ENCODE data around the gene ANKRD1.
"Not testable (repeated sequence)": the region's sequence is repeated elsewhere in the genome, so short reads cannot be mapped to it uniquely, and the experiment has no call there.

The ANKRD1 gene

GRCh38 chr10:90912174-90912573 is 8.7 kb downstream of the ANKRD1 start:
- DNase-seq (ENCODE audit: low spot score) = no peak

GRCh38 chr10:90911133-90912051 is 9.5 kb downstream of the ANKRD1 start:
- peak; percentile 79 for DNase-seq (ENCODE audit: low spot score)

DNA sequence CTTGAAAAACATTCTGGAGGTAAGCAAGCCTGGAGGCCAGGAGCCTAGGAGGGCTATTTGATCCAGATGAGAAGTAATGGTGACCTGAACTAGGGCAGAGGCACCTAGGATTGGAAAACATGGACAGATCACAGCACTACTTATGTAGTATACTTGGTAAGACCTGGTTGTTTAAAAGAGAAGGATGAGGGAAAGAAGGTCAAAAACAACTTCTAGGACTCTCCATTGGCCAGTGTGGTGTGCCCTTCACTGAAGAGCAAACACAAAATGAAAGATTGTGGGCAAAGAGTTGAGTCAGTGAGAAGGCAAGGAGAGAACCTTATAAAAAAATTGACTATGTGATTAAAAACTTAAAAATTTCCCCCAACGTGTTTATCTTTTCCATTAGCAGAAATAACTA is 14.3 kb downstream of the ANKRD1 start:
- DNase-seq (ENCODE audit: low spot score) = no peak

- DNase-seq (ENCODE audit: low spot score) = no peak
These were observed 15.0 kb downstream of the ANKRD1 start for GRCh38 chr10:90905925-90906324.

GRCh38 chr10:90896916-90897315 is 24.0 kb downstream of the ANKRD1 start:
- not testable (repeated sequence) for DNase-seq (ENCODE audit: low spot score)

DNA sequence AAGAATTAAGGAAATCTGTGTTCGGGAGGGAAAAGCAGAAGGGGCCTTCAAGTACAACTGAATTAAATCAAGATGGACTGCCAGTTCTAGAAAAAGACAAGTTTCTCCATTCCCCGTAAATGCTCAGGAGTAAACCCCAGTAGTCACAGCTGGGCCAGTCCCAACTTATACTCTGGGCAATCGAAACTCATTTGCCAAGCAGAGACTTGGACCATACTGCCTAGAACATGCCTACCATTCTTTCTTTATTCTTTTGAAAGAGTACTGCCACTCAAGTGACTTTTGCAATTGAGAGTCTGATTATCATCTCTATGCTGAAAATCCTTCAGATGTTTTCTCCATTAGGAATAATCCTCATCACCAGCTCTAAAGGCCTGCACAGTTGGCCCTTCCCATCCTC is 27.7 kb downstream of the ANKRD1 start:
- no peak for DNase-seq (ENCODE audit: low spot score)

DNA sequence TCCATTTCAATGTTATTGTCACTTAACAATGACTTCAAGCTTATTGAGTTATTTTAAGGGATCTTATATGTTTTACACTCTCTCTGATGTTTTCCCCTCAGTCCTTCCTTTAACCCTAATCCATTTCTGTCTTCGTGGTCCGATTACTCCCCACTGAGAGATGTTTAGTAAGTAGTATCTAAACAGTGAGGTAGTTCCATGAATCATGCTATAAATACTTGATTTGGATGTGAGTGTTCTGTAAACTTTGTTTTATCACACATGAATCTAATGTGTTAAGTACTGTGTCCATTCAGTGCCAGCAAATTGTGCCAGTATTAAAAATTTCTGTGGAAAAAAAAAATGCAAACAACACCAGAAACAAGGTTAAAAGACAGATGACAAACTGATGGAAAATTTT is 30.5 kb downstream of the ANKRD1 start:
- no peak for DNase-seq (ENCODE audit: low spot score)

DNA sequence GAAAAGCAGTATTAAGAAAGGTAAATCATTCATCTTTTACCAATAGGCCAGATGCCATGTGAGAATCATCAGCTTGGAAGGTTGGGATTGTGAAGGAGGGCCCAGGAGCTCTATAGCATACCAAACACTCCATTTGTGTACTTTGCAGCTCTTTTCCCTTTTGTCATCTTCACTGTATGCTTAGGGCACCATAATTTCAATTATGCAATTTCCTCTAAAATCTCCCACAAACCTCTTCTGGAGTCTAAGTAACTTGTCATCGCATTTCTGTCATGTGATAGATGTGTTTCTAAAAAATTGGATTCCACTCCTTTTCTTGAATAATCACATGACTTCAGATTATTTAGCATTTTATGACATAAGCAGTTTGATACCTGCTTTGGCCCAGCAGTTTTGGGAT is 31.3 kb downstream of the ANKRD1 start:
- no peak for DNase-seq (ENCODE audit: low spot score)

GRCh38 chr10:90888387-90888786 is 32.5 kb downstream of the ANKRD1 start:
- DNase-seq (ENCODE audit: low spot score) = no peak

DNA sequence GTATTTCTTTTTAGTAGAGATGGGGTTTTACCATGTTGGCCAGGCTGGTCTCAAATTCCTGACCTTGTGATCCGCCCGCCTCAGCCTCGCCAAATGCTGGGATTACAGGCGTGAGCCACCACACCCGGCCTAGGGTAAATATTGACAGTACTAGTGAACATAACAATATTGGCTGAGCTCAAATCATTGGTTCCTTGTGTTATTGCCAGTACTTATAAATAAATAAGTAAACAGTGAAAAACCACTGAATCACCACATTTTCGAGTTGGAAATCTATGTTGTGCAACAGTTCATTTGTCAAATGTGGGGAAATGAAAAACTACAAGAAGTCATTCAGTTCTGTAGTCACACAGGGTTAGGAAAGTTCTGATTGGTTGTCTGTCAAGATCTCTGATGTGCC is 33.3 kb downstream of the ANKRD1 start:
- no peak for DNase-seq (ENCODE audit: low spot score)

- no peak for DNase-seq (ENCODE audit: low spot score)
These were observed 35.7 kb downstream of the ANKRD1 start for GRCh38 chr10:90885176-90885575.

- no peak for DNase-seq (ENCODE audit: low spot score)
These were observed 36.5 kb downstream of the ANKRD1 start for GRCh38 chr10:90884431-90884830.

GRCh38 chr10:90880059-90880719 is 40.7 kb downstream of the ANKRD1 start:
- peak; percentile 53 for DNase-seq (ENCODE audit: low spot score)

- DNase-seq (ENCODE audit: low spot score) = no peak
These were observed 41.8 kb downstream of the ANKRD1 start for GRCh38 chr10:90879062-90879461.

DNA sequence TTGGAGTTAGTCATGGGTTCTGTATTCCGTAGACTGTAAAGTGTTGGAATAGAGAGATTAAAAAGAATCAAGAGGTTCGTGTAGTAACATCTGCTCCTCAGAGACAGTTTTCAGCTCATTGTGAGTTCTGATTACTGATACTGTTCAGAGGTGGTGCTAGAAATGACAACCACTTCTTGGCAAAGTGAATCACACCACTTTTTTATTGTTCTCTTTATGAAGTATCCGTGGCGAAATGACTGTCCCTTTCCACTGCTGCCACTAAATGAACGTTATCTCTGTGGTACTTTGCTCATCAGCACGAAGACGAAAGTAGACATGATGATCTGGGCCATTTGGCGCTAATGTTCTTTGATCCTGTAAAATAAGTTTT is 48.3 kb downstream of the ANKRD1 start:
- DNase-seq (ENCODE audit: low spot score) = peak; percentile 44

DNA sequence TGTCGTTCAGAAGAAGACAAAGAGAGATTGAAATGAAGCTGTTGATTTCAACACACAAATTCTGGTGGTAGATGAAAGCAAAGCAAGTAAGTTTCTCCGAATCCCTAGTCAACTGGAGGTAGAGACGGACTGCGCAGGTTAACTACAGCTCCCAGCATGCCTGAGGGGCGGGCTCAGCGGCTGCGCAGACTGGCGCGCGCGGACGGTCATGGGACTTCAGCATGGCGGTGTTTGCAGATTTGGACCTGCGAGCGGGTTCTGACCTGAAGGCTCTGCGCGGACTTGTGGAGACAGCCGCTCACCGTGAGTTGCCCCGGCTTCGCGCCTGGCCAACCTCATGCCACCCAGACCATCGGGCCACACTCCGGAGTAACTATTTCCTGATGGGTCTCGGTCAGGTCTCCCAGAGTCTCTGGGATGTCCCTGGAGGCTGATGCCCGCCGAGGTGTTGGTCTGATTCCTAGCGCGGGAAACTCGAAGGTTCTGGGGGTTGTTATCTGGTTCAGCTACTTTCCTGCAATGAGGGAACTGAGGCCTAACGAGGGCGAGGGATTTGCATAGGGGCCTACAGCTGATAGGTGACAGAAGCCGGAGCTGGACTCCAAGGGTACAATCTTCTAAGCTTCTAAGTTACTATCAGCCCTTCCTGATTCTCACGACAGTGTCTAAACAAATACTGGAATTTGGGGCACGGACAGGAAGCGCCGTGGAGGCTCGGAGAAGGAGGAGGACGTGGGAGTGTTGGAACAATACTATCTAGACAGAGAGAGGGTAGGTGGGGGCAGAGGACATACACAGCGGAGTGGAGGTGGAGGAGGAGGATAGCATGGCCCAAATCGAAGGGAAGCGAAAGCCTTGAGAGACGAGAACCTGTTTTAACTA is 48.9 kb downstream of the ANKRD1 start, which contains the start of gene RPP30:
Gene RPP30, plus strand, starts transcription at position 209 of the 882 bp plus-strand sequence. Its CDS starts 13 bp downstream, at position 222.
- DNase-seq (ENCODE audit: low spot score) = peak; percentile 74

GRCh38 chr10:90871279-90871765 is 49.6 kb downstream of the ANKRD1 start:
- DNase-seq (ENCODE audit: low spot score) = peak; percentile 76

- no peak for DNase-seq (ENCODE audit: low spot score)
These were observed 54.8 kb downstream of the ANKRD1 start for GRCh38 chr10:90866050-90866598.

DNA sequence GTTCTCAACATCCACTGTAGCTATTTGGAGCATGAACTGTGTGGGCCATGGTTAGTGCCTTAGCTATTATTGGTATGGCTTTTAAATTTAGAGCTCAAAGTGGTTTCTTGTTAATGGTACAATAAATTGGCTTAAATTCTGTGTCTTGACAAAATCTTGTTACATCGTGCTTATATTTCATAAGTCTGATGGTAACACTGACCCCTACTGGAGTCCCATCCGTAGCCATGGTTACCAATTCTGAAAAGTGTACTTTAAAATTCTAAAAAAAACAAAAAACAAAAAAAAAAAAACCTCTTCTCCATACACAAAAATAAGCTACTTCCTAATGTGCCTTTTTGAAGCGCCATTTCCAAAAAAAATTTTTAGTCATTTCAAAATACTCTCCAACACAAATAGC is 55.5 kb downstream of the ANKRD1 start:
- peak; percentile 31 for DNase-seq (ENCODE audit: low spot score)

GRCh38 chr10:90862908-90863514 is 57.9 kb downstream of the ANKRD1 start:
- DNase-seq (ENCODE audit: low spot score) = peak; percentile 51
